DMS114 treated with DMSO at 0.1 percent for 48 hours (cell line): ENCODE measurements around the gene PVALEF.

ENCODE experiments used
- DNase-seq: peaks from one replicate; lab custom pipeline; 2025; ENCODE audit not compliant: unreplicated experiment; lab: John Stamatoyannopoulos, UW

Gene PVALEF

GRCh38 chr17:81165246-81166032 lies at the start of gene PVALEF:
Gene PVALEF (plus strand): TSS chr17:81165507. CDS start chr17:81181227, 15,720 bp downstream.
- no peak for DNase-seq

- DNase-seq, result no peak
These were observed 49.4 kb upstream of the PVALEF start for GRCh38 chr17:81115749-81116464.

- DNase-seq, result no peak
These were observed 48.6 kb upstream of the PVALEF start for GRCh38 chr17:81116704-81117103.

- no peak for DNase-seq
These were observed 47.6 kb upstream of the PVALEF start for GRCh38 chr17:81117672-81118198.

- DNase-seq, result no peak
These were observed 46.7 kb upstream of the PVALEF start for GRCh38 chr17:81118308-81119221.

GRCh38 chr17:81119223-81120148 lies 45.8 kb upstream of the PVALEF start:
- no peak for DNase-seq

- no peak for DNase-seq
These were observed 45.2 kb upstream of the PVALEF start for GRCh38 chr17:81120149-81120484.

- no peak for DNase-seq
These were observed 44.3 kb upstream of the PVALEF start for GRCh38 chr17:81120695-81121621.

GRCh38 chr17:81121841-81122733 lies 43.2 kb upstream of the PVALEF start:
- no peak for DNase-seq

GRCh38 chr17:81123052-81124048 lies 42.0 kb upstream of the PVALEF start:
- DNase-seq, result no peak

GRCh38 chr17:81124377-81124776 lies 40.9 kb upstream of the PVALEF start:
- no peak for DNase-seq

GRCh38 chr17:81125573-81126081 lies 39.7 kb upstream of the PVALEF start:
- no peak for DNase-seq

- no peak for DNase-seq
These were observed 38.8 kb upstream of the PVALEF start for GRCh38 chr17:81126281-81127132.

GRCh38 chr17:81127133-81127455 lies 38.2 kb upstream of the PVALEF start:
- DNase-seq, result no peak

GRCh38 chr17:81127526-81128177 lies 37.7 kb upstream of the PVALEF start:
- DNase-seq, result no peak
